Left colon (tissue), 2 donors: Measurements from ENCODE around the gene BTN3A1. TPM values are rescaled to one million over a fixed set of nuclear protein-coding genes. Genes with fewer than 3 reads are reported as not detected.
"Not testable (repeated sequence)": the region's sequence is repeated elsewhere in the genome, so short reads cannot be mapped to it uniquely, and the experiment has no call there.

Source experiments
- ATAC-seq: fragments of 200-7000 bp; cut with Tn5 transposase; one replicate; pipeline ENCODE4 v1.9.1; 2020; ENCODE audit warnings: mild to moderate bottlenecking, moderate library complexity
- DNase-seq, 2 donors: peaks; one replicate each; pipeline ENCODE4 v3.0.0-alpha.2; 2020
- intact Hi-C, 2 donors: fragments of 100-400 bp; cut with DNase I in 1 of 2; cut with micrococcal nuclease in 1 of 2; formaldehyde crosslinking; loops; one replicate each; pipeline versions ENCODE4 v1.11.2 to v1.14.0; 2022; cut with DNase I, micrococcal nuclease
- total RNA-seq, 2 donors: library from RNA; stranded (reverse); fragmentation: NEBNext Ultra II Directional; extraction: Animal tissue kit (Norgen Biotek cat#: 25700); gene quantifications; one replicate each; pipeline ENCODE4 v1.2.1, GENCODE V29; 2021
- donor health status: DM: no; HTN: no; CAD: no.
- donor health status: DM: yes; HTN: yes; CAD: no.

Gene BTN3A1
- total RNA-seq, 2 donors from 2014 or later = 21.2 to 21.6 TPM

- DNase-seq = peak; percentile 72 to 84
- intact Hi-C loops = no loop called here
- peak; percentile 98 for ATAC-seq
These were observed 56.0 kb downstream of the BTN3A1 start, which contains the start of gene BTN2A1 for GRCh38 chr6:26457806-26458688. BTN2A1 (plus strand) TSS chr6:26457955; CDS start chr6:26458637, 682 bp downstream.

DNA sequence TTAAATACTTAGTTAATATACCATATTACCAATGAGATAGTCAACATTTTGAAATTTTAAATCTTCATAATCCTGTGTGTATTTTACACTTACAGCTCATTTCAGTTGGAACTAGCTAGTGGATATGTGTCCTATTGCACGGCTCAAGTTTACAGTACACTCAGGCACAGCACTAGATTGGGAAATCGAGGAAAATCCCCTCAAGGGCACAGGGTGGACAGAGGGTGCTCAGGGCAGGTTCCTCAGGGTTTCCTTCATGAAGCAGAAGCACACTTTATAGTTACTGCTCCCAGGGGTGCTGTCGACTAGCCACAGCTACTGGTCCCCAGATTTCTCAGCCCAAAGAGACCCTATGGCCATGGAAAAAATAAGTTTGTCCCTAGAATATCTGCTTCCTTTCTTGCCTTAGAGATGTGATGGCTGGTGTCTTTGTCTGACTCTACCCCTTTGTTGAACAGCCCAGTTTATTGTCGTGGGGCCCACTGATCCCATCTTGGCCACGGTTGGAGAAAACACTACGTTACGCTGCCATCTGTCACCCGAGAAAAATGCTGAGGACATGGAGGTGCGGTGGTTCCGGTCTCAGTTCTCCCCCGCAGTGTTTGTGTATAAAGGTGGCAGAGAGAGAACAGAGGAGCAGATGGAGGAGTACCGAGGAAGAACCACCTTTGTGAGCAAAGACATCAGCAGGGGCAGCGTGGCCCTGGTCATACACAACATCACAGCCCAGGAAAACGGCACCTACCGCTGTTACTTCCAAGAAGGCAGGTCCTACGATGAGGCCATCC, 57.1 kb downstream of the BTN3A1 start:
- intact Hi-C loops = no loop called here

GRCh38 chr6:26461353-26461752, 59.3 kb downstream of the BTN3A1 start:
- ATAC-seq, DNase-seq, intact Hi-C loops: not testable (repeated sequence)

More for the DNA sequence above, 57.1 kb downstream of the BTN3A1 start:
- no peak for ATAC-seq
- DNase-seq = no peak

- ATAC-seq (no peak), DNase-seq (no peak)
- intact Hi-C loops = no loop called here
These were observed 61.9 kb downstream of the BTN3A1 start for GRCh38 chr6:26464014-26464413.

GRCh38 chr6:26464416-26465131, 62.5 kb downstream of the BTN3A1 start:
- intact Hi-C loops = no loop called here
- no peak for ATAC-seq

More at GRCh38 chr6:26464416-26465131, 62.5 kb downstream of the BTN3A1 start:
- DNase-seq = no peak

Other genes starting within 250 kb of the BTN3A1 start
- gene BTN3A2, start 37.1 kb upstream of the BTN3A1 start, total RNA-seq = 10 to 100 TPM; 17.6 to 35.1 TPM
- 1 to 10 TPM; 6.2 to 8.0 TPM for gene BTN2A2, start 19.2 kb upstream of the BTN3A1 start, total RNA-seq
- 10 to 100 TPM; 14.9 TPM for gene BTN3A3, start 38.2 kb downstream of the BTN3A1 start, total RNA-seq
- gene BTN2A1, start 55.7 kb downstream of the BTN3A1 start, total RNA-seq = 10 to 100 TPM; 19.8 to 25.7 TPM
- not detected for gene BTN1A1, start 98.0 kb downstream of the BTN3A1 start, total RNA-seq
- gene HMGN4, start 136.1 kb downstream of the BTN3A1 start, total RNA-seq = 10 to 100 TPM; 54.9 to 55.7 TPM
- gene ABT1, start 194.7 kb downstream of the BTN3A1 start, total RNA-seq = 10 to 100 TPM; 12.7 to 15.4 TPM